ENCODE data around the gene AHI1.
"Not testable (repeated sequence)": the region's sequence is repeated elsewhere in the genome, so short reads cannot be mapped to it uniquely, and the experiment has no call there.

The AHI1 gene

GRCh38 chr6:135251498-135252441 is 245.8 kb downstream of the AHI1 start:
- DNase-seq: peak; percentile 82

GRCh38 chr6:135250751-135251497 is 246.6 kb downstream of the AHI1 start:
- peak; percentile 16 for DNase-seq

GRCh38 chr6:135250234-135250633 is 247.3 kb downstream of the AHI1 start:
- no peak for DNase-seq

GRCh38 chr6:135246412-135247012 is 251.0 kb downstream of the AHI1 start:
- not testable (repeated sequence) for DNase-seq

- DNase-seq: no peak
Measured at GRCh38 chr6:135244805-135245204, 252.7 kb downstream of the AHI1 start.

GRCh38 chr6:135243871-135244796 is 253.4 kb downstream of the AHI1 start:
- DNase-seq: no peak

GRCh38 chr6:135240711-135241110 is 256.8 kb downstream of the AHI1 start:
- no peak for DNase-seq

- no peak for DNase-seq
Measured at GRCh38 chr6:135236732-135237131, 260.8 kb downstream of the AHI1 start.

GRCh38 chr6:135236319-135236718 is 261.2 kb downstream of the AHI1 start:
- DNase-seq: no peak

- DNase-seq: no peak
Measured at GRCh38 chr6:135235716-135236115, 261.8 kb downstream of the AHI1 start.

- no peak for DNase-seq
Measured at GRCh38 chr6:135234492-135234780, 263.1 kb downstream of the AHI1 start.

- no peak for DNase-seq
Measured at GRCh38 chr6:135233686-135234491, 263.7 kb downstream of the AHI1 start.
